Measurements from ENCODE around the gene SPRYD7. TPM values are rescaled to one million over a fixed set of nuclear protein-coding genes. Genes with fewer than 3 reads are reported as not detected.

The SPRYD7 gene
- polyA plus RNA-seq, 1 of the 3 experiments (the other 2 are of a cell fraction), result 8.6 TPM

GRCh38 chr13:49908637-49909036 lies 27.5 kb downstream of the SPRYD7 start:
- Histone ChIP-seq H3F3A (replicated peaks; ENCODE audit: insufficient read depth) (no peaks in the 10 kb centered on the region), H3K4me1 (ENCODE audit: control insufficient read depth in 1 of 2, insufficient read depth in 2 of 2, low read depth in 1 of 2, low read length in 1 of 2) (no peaks in the 10 kb centered on the region), H3K79me2 (ENCODE audit: insufficient read depth) (no peaks in the 10 kb centered on the region), H3K9ac (no peak overlapping the region), H3K27ac (ENCODE audit: low read depth in 2 of 2, low read length in 1 of 2) (no peak overlapping the region), H3K4me3 (ENCODE audit: low read depth in 2 of 2, low read length in 1 of 2) (no peak overlapping the region), H3K9me3 (no peaks in the 10 kb centered on the region), H3K27me3 (ENCODE audit: insufficient read depth) (no peaks in the 10 kb centered on the region), H4K20me1 (ENCODE audit: insufficient read depth) (no peaks in the 10 kb centered on the region), H3K4me2 (no peak overlapping the region), H2AFZ (ENCODE audit: low read depth) (no peak overlapping the region), H3K9me2 (no peaks in the 10 kb centered on the region), H3K36me3 (replicated peaks in 1 of 2; ENCODE audit: control insufficient read depth in 1 of 2, insufficient read depth in 2 of 2, low read length in 1 of 2) (peaks cover 0 to 12% of the 10 kb centered on the region in 2 experiments)
- DNase-seq, result no peak
- 93% methylated on average over 5 of the region's 5 CpGs for WGBS (ENCODE audit: low lambda C conversion rate)
- TF ChIP-seq RAD21 (IDR thresholded peaks at IDR 0.05; ENCODE audit: low read length) (peak; percentile 33), SMC3 (IDR thresholded peaks at IDR 0.05; ENCODE audit: low read depth, low read length) (no peak), CTCF (IDR thresholded peaks at IDR 0.05) (peak; percentile 20; the same call in 1 of the 2 replicates), FOXJ3 (CRISPR knock-in tag; IDR thresholded peaks at IDR 0.05) (no peak), CHD2 (IDR thresholded peaks at IDR 0.05; ENCODE audit: low read length, partially characterized antibody) (no peak), POLR2AphosphoS5 (IDR thresholded peaks at IDR 0.05; ENCODE audit: low read depth, low read length) (no peak), SIN3A (IDR thresholded peaks at IDR 0.05; ENCODE audit: borderline replicate concordance, low read depth, low read length) (no peak), JUND (IDR thresholded peaks at IDR 0.05) (no peak)
- POLR2A ChIA-PET, result no interaction called here
- CTCF ChIA-PET, result interaction anchor here (0.7 to 1.3 kb wide), 2 partner anchors 16 to 27 kb away, joined by 4 read pairs; partner anchors contain the start of gene SPRYD7

- H3K4me2 ChIP-seq, result no peak overlapping the region
- no peaks in the 10 kb centered on the region for H3K27me3 ChIP-seq (ENCODE audit: insufficient read depth)
- no peaks in the 10 kb centered on the region for H4K20me1 ChIP-seq (ENCODE audit: insufficient read depth)
- whole genome bisulfite sequencing (ENCODE audit: low lambda C conversion rate), result 87% methylated on average over 5 of the region's 5 CpGs
- H3K9me2 ChIP-seq, result no peaks in the 10 kb centered on the region
- no peak overlapping the region for H3K4me3 ChIP-seq (ENCODE audit: low read depth in 2 of 2, low read length in 1 of 2)
- H3K36me3 ChIP-seq (replicated peaks in 1 of 2; ENCODE audit: control insufficient read depth in 1 of 2, insufficient read depth in 2 of 2, low read length in 1 of 2), result no peaks in the 10 kb centered on the region
- H3K79me2 ChIP-seq (ENCODE audit: insufficient read depth), result no peaks in the 10 kb centered on the region
- no peak overlapping the region for H3K9ac ChIP-seq
- H3F3A ChIP-seq (replicated peaks; ENCODE audit: insufficient read depth), result no peaks in the 10 kb centered on the region
- ChIA-PET CTCF (no interaction called here), POLR2A (no interaction called here)
- H3K9me3 ChIP-seq, result no peaks in the 10 kb centered on the region
- no peak for DNase-seq
- TF ChIP-seq SIN3A (IDR thresholded peaks at IDR 0.05; ENCODE audit: borderline replicate concordance, low read depth, low read length) (no peak), NRF1 (IDR thresholded peaks at IDR 0.05; ENCODE audit: low read depth, low read length) (no peak), MXI1 (IDR thresholded peaks at IDR 0.05; ENCODE audit: low read depth, low read length) (no peak), ELF1 (IDR thresholded peaks at IDR 0.05) (no peak), SMC3 (IDR thresholded peaks at IDR 0.05; ENCODE audit: low read depth, low read length) (no peak), RFX5 (IDR thresholded peaks at IDR 0.05; ENCODE audit: low read length) (no peak), TEAD4 (IDR thresholded peaks at IDR 0.05; ENCODE audit: borderline replicate concordance, insufficient read depth) (no peak), RXRA (IDR thresholded peaks at IDR 0.05; ENCODE audit: borderline replicate concordance, low read depth) (no peak), MAX (IDR thresholded peaks at IDR 0.05; ENCODE audit: low read depth) (no peak)
- H2AFZ ChIP-seq (ENCODE audit: low read depth), result no peak overlapping the region
- no peaks in the 10 kb centered on the region for H3K4me1 ChIP-seq (ENCODE audit: control insufficient read depth in 1 of 2, insufficient read depth in 2 of 2, low read depth in 1 of 2, low read length in 1 of 2)
- no peak overlapping the region for H3K27ac ChIP-seq (ENCODE audit: low read depth in 2 of 2, low read length in 1 of 2)
Observed at GRCh38 chr13:49904729-49905456, 31.2 kb downstream of the SPRYD7 start.

Measured in SK-N-SH (cell line).